ENCODE results near the gene AATK. TPM values are rescaled to one million over a fixed set of nuclear protein-coding genes. Genes with fewer than 3 reads are reported as not detected.

AATK gene
- total and polyA plus RNA-seq, 12 donors, result 0.73 to 23.3 (median 9.9) TPM

- Histone ChIP-seq H3K27me3 (no peaks in the 10 kb centered on the region), H3K4me1 (replicated peaks in 1 of 2) (no peaks in the 10 kb centered on the region), H3K36me3 (replicated peaks in 1 of 2) (no peaks in the 10 kb centered on the region), H3K27ac (no peak overlapping the region), H3K4me3 (no peak overlapping the region), H3K9me3 (replicated peaks in 1 of 3) (no peaks in the 10 kb centered on the region)
- no peak for DNase-seq
- TF ChIP-seq POLR2A (IDR thresholded peaks at IDR 0.05) (no peak), CTCF (IDR thresholded peaks at IDR 0.05) (no peak)
- WGBS, 4 donors, result 63 to 83% (median 64%) methylated on average over 5 to 14 of the region's 14 CpGs
- intact Hi-C loops (cut with DNase I), result no loop called here
These were observed 40.4 kb downstream of the AATK start for GRCh38 chr17:81125573-81126081.

- TF ChIP-seq POLR2A (IDR thresholded peaks at IDR 0.05), result no peak
- TF ChIP-seq CTCF (IDR thresholded peaks at IDR 0.05), result no peak
- WGBS, 4 donors, result 90 to 98% (median 95%) methylated on average over 13 to 18 of the region's 18 CpGs
- Histone ChIP-seq H3K27me3 (no peaks in the 10 kb centered on the region), H3K27ac (no peak overlapping the region), H3K36me3 (replicated peaks in 1 of 2) (no peaks in the 10 kb centered on the region), H3K4me3 (no peak overlapping the region), H3K9me3 (replicated peaks in 1 of 3) (no peaks in the 10 kb centered on the region), H3K4me1 (replicated peaks in 1 of 2) (peaks cover under 1 to 7% of the 10 kb centered on the region in 2 donors)
- intact Hi-C loops (cut with DNase I), result no loop called here
- DNase-seq, result no peak
These were observed 41.6 kb downstream of the AATK start for GRCh38 chr17:81124377-81124776.

GRCh38 chr17:81123052-81124048, 42.7 kb downstream of the AATK start:
- intact Hi-C loops (cut with DNase I), result no loop called here
- Histone ChIP-seq H3K36me3 (replicated peaks in 1 of 2) (no peaks in the 10 kb centered on the region), H3K27ac (no peak overlapping the region), H3K9me3 (replicated peaks in 1 of 3) (no peaks in the 10 kb centered on the region), H3K27me3 (no peaks in the 10 kb centered on the region), H3K4me3 (no peak overlapping the region), H3K4me1 (replicated peaks in 1 of 2) (peaks cover 10% of the 10 kb centered on the region in 2 donors)
- no peak for DNase-seq
- TF ChIP-seq CTCF (IDR thresholded peaks at IDR 0.05) (no peak), POLR2A (IDR thresholded peaks at IDR 0.05) (no peak)
- WGBS, 4 donors, result 82 to 93% (median 91%) methylated on average over 15 to 39 of the region's 39 CpGs

GRCh38 chr17:81121841-81122733, 43.9 kb downstream of the AATK start:
- WGBS, 4 donors, result 50 to 70% (median 67%) methylated on average over 27 to 109 of the region's 109 CpGs
- H3K36me3 ChIP-seq (replicated peaks in 1 of 2), result no peaks in the 10 kb centered on the region
- no peaks in the 10 kb centered on the region for H3K9me3 ChIP-seq (replicated peaks in 1 of 3)
- H3K4me3 ChIP-seq, result no peak overlapping the region
- no peak for DNase-seq
- H3K27me3 ChIP-seq, result no peaks in the 10 kb centered on the region
- intact Hi-C loops (cut with DNase I), result no loop called here
- TF ChIP-seq CTCF (IDR thresholded peaks at IDR 0.05), result no peak
- no peak for TF ChIP-seq POLR2A (IDR thresholded peaks at IDR 0.05)
- no peak overlapping the region for H3K27ac ChIP-seq
- peaks cover 10 to 15% of the 10 kb centered on the region in 2 donors for H3K4me1 ChIP-seq (replicated peaks in 1 of 2)

All from adrenal gland (tissue), 12 donors.